NCI-H1436 (cell line): ENCODE measurements around the gene AURKA.
"Not testable (repeated sequence)": the region's sequence is repeated elsewhere in the genome, so short reads cannot be mapped to it uniquely, and the experiment has no call there.

Experiments used
- DNase-seq: peaks from one replicate; lab custom pipeline; 2025; lab: John Stamatoyannopoulos, UW

AURKA gene

GRCh38 chr20:56422076-56422823, 30.2 kb upstream of the AURKA start:
- no peak for DNase-seq

- no peak for DNase-seq
These were observed 29.1 kb upstream of the AURKA start for GRCh38 chr20:56420940-56421688.

DNA sequence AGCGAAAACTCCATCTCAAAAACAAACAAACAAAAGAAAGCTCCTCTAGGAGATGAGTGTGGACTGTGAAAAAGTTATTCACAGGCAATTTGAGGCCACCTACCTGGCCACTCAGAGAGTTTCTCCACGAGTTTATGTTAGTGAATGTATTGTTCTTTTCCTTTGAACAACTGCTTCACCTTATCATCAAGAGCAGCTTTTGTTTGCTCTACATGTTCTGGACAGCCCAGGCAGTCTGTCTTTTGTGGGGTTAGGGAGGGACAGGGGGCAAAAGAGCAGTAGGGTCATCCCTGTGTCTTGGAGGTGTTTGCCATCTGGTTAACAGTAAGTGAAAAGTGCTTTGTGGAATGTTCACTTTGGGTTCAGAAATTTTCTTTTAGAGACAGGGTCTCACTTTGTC, 28.0 kb upstream of the AURKA start:
- no peak for DNase-seq

GRCh38 chr20:56418385-56418861, 26.4 kb upstream of the AURKA start:
- DNase-seq, result no peak

DNA sequence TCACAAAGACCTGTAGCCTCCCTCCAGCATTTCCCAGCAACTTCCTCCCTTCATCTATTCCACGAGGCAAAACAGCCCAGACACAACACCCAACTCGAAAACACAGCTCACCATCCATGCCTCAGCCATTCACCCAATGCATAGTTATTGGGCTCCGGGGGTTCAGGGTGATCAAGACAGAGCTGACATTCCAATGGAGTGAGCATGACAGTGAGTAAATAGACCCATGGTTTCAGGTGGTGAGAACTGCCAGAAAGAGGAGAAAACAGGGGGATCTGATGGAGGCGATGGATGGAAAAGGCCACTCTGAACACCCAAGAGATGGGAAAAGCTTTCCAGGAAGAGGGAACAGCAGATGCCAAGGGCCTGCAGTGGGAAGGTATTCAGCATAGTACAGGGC, 25.9 kb upstream of the AURKA start:
- DNase-seq, result no peak

DNA sequence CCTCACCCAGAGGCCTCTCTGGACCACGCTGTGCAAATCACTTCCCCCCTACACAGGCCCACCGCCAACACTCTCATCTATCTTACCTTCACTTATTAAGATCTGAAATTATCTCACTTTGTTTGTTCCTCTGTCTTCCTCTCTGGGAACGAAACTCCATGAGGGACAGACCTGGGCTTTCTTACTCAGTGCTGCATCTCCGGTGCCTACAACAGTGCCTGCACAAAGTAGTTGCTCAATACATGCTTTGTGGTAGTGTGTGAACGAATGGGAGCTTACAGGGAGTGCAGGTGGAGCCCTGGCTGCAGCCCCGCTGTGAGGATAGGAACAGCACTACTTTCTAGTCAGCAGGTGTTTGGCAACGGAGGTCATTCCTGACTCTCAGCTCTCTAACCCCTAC, 25.4 kb upstream of the AURKA start:
- DNase-seq, result no peak

DNA sequence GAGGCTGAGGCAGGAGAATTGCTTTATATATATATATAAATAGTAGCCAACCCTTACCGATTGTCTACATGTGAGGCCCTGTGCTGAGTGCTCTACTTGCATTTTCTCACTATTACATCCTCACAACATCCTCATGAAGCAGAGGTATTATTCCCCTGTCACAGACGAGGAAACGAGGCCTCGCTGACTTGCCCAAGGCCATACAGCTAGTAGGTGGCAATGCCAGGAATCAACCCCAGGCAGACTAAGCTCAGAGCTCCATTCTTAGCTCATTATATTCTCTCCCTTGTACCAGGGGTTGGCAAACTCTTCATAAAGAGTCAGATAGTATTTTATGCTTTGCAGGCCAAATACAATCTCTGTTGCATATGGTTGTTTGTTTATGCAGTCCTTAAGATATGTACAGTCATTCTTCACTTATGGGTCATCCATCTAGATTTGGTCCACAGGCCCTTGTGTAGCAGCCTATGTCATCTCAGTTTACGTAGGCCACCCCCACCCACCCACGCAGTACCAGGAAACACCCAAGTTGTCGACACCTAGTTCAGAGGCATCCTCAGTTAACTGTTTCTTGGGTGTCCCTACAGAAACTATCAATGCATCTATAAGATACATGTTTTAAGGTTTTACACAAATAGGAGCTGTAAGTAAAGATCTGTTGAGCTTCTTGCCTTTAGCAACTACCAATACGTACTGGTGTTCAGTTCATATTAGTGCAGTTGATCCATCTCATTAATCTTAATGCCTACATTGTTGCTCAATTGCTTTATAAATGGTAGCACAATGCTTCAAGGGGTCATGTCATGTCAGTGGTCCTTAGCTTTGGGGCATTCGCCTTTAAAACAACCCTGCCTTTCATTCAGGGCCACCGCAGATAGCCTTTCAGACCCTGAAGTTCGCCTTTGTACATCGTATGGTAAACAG, 23.1 kb upstream of the AURKA start:
- no peak for DNase-seq

- DNase-seq, result no peak
These were observed 20.9 kb upstream of the AURKA start for GRCh38 chr20:56412949-56413348.

- no peak for DNase-seq
These were observed 20.4 kb upstream of the AURKA start for GRCh38 chr20:56412473-56412790.

DNA sequence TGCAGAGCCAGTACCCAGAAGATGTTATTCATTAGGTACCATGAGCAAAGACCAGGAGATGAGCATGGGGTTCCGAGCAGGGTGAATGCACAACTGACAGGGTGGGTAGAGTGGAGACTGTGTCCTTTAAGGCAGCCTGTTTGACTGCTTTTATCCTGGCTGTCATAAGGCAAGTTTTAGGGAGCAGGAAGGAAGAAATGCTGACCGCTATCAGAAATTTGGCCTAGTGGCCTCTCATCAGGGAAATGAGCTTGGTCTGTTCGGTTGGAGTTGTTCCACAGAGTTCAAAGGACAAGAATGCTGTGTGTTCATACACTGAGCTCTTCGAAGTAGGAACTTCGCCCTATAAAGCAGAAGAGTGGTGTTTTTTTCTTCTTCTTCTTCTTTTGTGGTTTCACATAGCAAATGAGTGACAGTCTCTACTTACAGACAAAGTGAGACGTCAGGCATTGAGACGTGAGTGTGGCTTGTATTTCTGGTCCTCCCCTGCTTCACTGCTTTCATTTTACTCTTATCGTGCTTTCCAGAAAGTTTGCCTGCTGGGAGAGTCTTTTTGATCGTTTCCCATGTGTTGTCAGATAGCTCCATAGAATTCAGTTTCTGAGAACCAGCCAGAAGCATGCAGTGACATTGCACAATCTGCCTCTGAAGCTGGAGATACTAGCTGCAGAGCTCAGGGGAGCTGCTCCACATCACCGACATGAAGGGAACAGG, 19.9 kb upstream of the AURKA start, which contains the start of gene CASS4:
TSS of gene CASS4 (plus strand) at position 502 of the 714 bp plus-strand sequence. CDS start at position 701, 199 bp downstream.
- DNase-seq, result no peak

DNA sequence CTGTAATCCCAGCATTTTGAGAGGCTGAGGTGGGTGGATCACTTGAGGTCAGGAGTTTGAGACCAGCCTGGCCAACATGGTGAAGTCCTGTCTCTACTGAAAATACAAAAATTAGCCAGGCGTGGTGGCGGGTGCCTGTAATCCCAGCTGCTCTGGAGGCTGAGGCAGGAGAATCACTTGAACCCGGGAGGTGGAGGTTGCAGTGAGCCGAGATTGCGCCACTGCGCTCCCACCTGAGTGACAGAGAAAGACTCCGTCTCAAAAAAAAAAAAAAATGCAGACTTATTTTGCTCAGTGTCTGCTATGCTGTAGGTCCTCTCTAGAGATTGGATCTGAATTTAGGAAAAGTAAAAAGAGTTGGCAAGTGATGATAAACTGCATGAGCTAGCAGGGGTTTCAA, 19.3 kb upstream of the AURKA start:
- not testable (repeated sequence) for DNase-seq

DNA sequence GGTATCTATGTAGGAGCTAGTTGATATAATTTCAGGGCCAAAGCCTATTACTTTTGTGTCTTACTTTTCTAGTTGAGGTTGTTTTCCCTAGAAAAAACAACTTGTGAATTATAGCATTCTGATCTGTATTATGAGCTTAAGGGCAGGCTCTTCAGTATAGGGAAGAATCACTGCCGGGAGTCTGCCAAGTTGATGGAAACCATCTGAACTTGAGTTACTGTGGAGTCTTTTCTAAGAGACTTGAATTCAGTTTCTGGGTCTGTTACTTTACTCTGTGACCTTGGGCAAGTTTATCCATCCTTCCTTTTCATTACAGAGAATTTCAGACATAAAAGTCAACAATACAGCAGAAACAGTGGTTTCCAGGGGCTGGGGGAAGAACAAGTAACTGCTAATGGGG, 17.9 kb upstream of the AURKA start:
- no peak for DNase-seq

GRCh38 chr20:56409521-56409920, 17.5 kb upstream of the AURKA start:
- DNase-seq, result no peak

- DNase-seq, result no peak
These were observed 14.9 kb upstream of the AURKA start for GRCh38 chr20:56406910-56407309.

GRCh38 chr20:56405356-56405755, 13.3 kb upstream of the AURKA start:
- not testable (repeated sequence) for DNase-seq

GRCh38 chr20:56403465-56403864, 11.4 kb upstream of the AURKA start:
- DNase-seq, result no peak

DNA sequence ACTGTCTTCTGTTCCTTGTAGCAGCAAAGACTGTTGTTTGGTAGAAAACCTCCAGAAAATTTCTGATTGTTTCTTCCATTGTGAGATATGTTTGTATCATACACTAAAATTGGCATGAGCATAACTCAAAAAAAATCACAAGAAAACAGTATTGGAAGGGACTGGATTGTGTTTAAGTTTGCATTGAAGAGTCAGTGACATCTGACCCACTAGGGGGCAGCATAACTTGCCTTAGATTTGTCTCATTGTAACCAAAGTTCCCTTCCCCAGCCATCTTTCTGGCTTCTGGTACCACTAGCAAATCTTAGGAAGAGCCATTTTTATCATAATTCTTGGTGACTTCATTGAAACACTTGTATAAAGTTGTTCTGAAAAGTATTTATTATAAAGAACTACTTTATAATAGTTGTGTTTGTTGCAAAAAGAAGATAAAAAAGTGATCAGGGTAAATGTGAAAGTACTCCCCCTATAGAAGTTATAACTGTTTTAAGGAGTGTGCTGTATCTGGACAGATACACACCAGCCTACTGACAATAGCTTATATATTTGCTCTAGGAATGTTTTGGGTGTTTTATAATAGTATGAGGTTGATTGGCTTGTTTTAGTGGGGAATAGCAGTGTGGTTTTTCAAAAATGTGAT, 8.1 kb upstream of the AURKA start:
- peak; percentile 43 for DNase-seq

- no peak for DNase-seq
These were observed 3.2 kb upstream of the AURKA start for GRCh38 chr20:56395166-56395565.

DNA sequence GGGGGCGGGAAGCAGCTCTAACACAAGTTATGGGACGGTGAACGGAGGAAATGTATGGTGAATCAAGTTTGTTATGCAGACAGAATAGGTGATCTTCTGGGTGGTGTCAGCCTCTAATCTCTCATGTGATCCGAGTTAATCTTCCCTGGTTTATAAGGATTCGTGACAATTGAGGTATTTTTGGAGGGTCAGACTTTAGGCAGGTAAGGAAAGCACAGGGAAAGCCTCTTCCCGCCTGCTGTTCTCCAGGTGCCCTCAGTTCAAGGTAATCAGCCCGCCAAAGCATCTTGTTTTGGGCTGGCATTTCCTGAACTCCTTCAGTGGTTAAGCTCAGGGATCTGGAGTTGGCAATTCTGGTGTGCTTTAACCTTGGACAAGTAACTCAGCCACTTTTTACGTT, 1.6 kb upstream of the AURKA start:
- DNase-seq, result no peak

DNA sequence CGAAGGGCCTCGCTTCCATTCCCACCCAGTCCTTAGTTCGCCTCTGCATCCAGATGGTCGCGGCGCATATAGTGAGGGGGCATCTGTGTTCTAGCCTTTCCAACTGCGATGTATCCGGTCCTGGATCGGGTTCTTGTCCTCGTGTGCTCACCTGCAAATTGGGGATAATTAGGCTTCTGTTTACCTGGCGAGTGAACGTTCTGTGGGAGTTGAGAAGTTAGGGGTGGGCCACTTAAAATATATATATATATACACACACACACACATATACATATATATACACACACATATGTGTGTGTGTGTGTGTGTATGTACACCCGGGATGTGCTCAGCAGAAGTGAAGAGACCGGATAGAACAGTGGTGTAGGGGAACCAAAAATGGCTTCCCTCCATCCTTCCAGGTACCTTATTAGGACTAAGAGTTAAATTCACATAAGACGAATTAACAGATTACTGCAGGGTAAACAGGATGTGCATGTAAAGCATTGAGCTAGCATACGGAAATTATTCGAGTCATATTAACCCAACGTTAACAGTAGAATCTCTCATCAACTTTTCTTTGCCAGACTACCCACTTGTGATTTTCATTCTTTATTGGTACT, 967 bp upstream of the AURKA start:
- no peak for DNase-seq

GRCh38 chr20:56391596-56392131, 351 bp downstream of the AURKA start:
- DNase-seq, result no peak
